ENCODE measurements around the gene IL13. TPM values are rescaled to one million over a fixed set of nuclear protein-coding genes. Genes with fewer than 3 reads are reported as not detected.

IL13 gene
- total and polyA plus RNA-seq, 11 donors: 0.34 TPM; not detected in 10

GRCh38 chr5:132655821-132656773 lies 1.9 kb upstream of the IL13 start:
- WGBS, 4 donors: 3 to 7% (median 4%) methylated on average over 21 to 92 of the region's 92 CpGs
- intact Hi-C loops (cut with DNase I): no loop called here
- no peaks in the 10 kb centered on the region for H3K9me3 ChIP-seq
- DNase-seq (no peak), ATAC-seq (peak in 2 of 4 donors; percentile 13 to 40)
- TF ChIP-seq POLR2A (IDR thresholded peaks at IDR 0.05) (no peak), CTCF (IDR thresholded peaks at IDR 0.05) (no peak)
- no peak overlapping the region for H3K27ac ChIP-seq
- H3K4me1 ChIP-seq: peaks cover 0 to 13% (median 7%) of the 10 kb centered on the region in 12 donors
- no peaks in the 10 kb centered on the region for H3K36me3 ChIP-seq
- peak overlapping the region in 11 of 12 donors; percentile 14 to 53 (median 46) for H3K4me3 ChIP-seq
- H3K27me3 ChIP-seq: peaks cover 12 to 35% (median 21%) of the 10 kb centered on the region in 9 donors

DNA sequence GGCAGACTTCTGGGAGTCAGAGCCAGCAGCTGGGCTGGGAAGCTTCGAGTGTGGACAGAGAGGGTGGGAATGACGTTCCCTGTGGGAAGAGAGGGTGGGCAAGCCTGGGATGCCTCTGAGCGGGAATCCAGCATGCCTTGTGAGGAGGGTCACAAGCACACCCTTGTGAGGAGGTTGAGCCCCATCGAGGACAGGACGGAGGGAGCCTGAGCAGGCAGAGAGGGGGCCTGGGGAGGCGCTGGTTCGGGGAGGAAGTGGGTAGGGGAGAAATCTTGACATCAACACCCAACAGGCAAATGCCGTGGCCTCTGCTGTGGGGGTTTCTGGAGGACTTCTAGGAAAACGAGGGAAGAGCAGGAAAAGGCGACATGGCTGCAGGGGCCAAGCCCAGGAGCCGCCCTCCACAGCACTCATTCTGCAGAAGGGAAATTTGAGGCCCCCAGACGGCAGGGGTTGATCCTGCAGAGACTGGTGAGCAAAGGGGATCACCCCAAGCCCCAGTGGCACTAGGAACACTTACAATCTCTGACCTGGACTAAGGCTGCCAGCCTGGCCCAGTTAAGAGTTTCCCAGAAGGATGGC lies 1.1 kb upstream of the IL13 start:
- DNase-seq (no peak), ATAC-seq (no peak)
- peaks cover 0 to 13% (median 7%) of the 10 kb centered on the region in 12 donors for H3K4me1 ChIP-seq
- no peak overlapping the region for H3K27ac ChIP-seq
- H3K9me3 ChIP-seq: no peaks in the 10 kb centered on the region
- H3K36me3 ChIP-seq: no peaks in the 10 kb centered on the region
- TF ChIP-seq POLR2A (IDR thresholded peaks at IDR 0.05): no peak
- TF ChIP-seq CTCF (IDR thresholded peaks at IDR 0.05): no peak
- intact Hi-C loops (cut with DNase I): no loop called here
- H3K27me3 ChIP-seq: peaks cover 12 to 35% (median 21%) of the 10 kb centered on the region in 9 donors
- 65 to 73% (median 68%) methylated on average over 12 of the region's 12 CpGs for WGBS, 4 donors
- H3K4me3 ChIP-seq: peak overlapping the region in 4 of 12 donors; percentile 14 to 53 (median 45)

GRCh38 chr5:132658381-132659302 lies 669 bp downstream of the IL13 start:
- Histone ChIP-seq H3K4me1 (peaks cover 0 to 13% (median 7%) of the 10 kb centered on the region in 12 donors), H3K27ac (no peak overlapping the region), H3K4me3 (no peak overlapping the region), H3K9me3 (no peaks in the 10 kb centered on the region), H3K27me3 (peaks cover 12 to 35% (median 21%) of the 10 kb centered on the region in 9 donors), H3K36me3 (no peaks in the 10 kb centered on the region)
- 90 to 93% (median 92%) methylated on average over 7 to 9 of the region's 9 CpGs for WGBS, 4 donors
- DNase-seq (no peak), ATAC-seq (no peak)
- intact Hi-C loops (cut with DNase I): no loop called here
- no peak for TF ChIP-seq CTCF (IDR thresholded peaks at IDR 0.05)
- TF ChIP-seq POLR2A (IDR thresholded peaks at IDR 0.05): no peak

All from heart left ventricle (tissue), 16 donors.